ENCODE results near the gene BCAS4. TPM values are rescaled to one million over a fixed set of nuclear protein-coding genes. Genes with fewer than 3 reads are reported as not detected.
"Not testable (repeated sequence)": the region's sequence is repeated elsewhere in the genome, so short reads cannot be mapped to it uniquely, and the experiment has no call there.

Gene BCAS4
- total RNA-seq, 8 experiments from 2014 or later: 2.4 to 20.3 (median 12.0) TPM

DNA sequence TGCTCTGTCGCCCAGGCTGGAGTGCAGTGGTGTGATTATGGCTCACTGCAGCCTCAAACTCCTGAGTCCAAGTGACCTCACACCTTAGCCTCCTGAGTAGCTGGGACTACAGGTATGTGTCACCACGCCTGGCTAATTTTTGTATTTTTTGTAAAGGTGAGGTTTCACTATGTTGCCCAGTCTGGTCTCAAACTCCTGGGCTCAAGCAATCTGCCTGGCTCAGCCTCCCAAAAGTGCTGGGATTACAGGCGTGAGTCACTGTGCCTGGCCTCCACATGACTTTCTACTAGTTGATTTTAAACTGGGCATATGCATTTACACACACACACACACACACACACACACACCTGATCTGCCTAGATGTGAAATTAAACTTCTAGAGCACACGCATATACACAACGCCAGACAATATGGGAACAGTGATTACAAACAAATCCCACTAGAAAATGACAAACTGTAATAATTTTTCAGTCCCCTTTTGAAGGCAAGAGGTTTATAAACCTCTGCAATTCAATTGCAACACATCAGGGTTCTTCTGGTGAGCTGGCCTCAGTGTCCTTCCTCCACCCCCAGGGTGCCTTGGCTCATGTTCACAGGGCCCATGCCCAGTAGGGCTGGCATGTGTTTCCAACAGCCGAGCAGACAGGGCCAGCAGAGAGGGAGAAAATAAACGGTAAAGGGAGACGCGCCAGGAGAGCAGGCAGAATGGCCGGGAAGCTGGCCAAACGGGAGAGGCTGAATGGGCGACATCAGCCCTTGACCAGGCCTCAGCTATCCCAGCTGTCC, 32.2 kb upstream of the BCAS4 start:
- ATAC-seq (replicated peaks in 6 of 8): peak in 4 of 8 experiments; percentile 14 to 61 (median 33)
- WGBS, 10 experiments: 17 to 100% (median 87%) methylated on average over 1 to 9 of the region's 12 CpGs; no CpG with 5 or more reads in 3 of the 10 experiments

GRCh38 chr20:50763550-50764458, 31.1 kb upstream of the BCAS4 start:
- in situ Hi-C loops (cut with MboI; ENCODE audit: low pct_unique_long_range_greater_than_20kb in 2 of 9, low sequenced_read_pairs in 9 of 9, unreplicated experiment in 9 of 9); H3K27ac ChIP-seq; ATAC-seq (replicated peaks in 6 of 8); H3K4me3 ChIP-seq: not testable (repeated sequence)
- H3K4me1 ChIP-seq (replicated peaks in 1 of 2): peaks cover 9 to 18% of the 10 kb centered on the region in 2 donors
- whole genome bisulfite sequencing, 10 experiments: 71 to 100% (median 91%) methylated on average over 1 to 10 of the region's 20 CpGs; no CpG with 5 or more reads in 2 of the 10 experiments

More for the DNA sequence above, 32.2 kb upstream of the BCAS4 start:
- Histone ChIP-seq H3K4me3 (no peak overlapping the region), H3K27ac (no peak overlapping the region), H3K4me1 (replicated peaks in 1 of 2) (peaks cover 9 to 18% of the 10 kb centered on the region in 2 donors)
- in situ Hi-C loops (cut with MboI; ENCODE audit: low pct_unique_long_range_greater_than_20kb in 2 of 9, low sequenced_read_pairs in 9 of 9, unreplicated experiment in 9 of 9): no loop called here

DNA sequence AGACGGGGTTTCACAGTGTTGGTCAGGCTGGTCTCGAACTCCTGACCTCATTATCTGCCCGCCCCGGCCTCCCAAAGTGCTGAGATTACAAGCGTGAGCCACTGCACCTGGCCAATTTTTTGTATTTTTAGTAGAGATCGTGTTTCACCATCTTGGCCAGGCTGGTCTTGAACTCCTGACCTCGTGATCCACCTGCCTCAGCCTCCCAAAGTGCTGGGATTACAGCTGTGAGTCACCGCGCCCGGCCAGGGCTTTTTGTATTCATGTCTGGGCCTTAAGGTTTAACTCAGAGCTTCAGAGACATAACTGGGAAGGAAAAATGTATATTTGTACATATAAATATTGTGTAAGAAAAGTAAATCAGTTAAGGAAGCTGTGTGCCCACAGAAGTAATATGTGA, 29.6 kb upstream of the BCAS4 start:
- in situ Hi-C loops (cut with MboI; ENCODE audit: low pct_unique_long_range_greater_than_20kb in 2 of 9, low sequenced_read_pairs in 9 of 9, unreplicated experiment in 9 of 9); H3K4me3 ChIP-seq; H3K27ac ChIP-seq: not testable (repeated sequence)
- peak in 1 of 8 experiments; percentile 45 for ATAC-seq (replicated peaks in 6 of 8)
- 65 to 96% (median 73%) methylated on average over 3 to 6 of the region's 10 CpGs; no CpG with 5 or more reads in 3 of the 10 experiments for WGBS, 10 experiments
- peaks cover 9 to 18% of the 10 kb centered on the region in 2 donors for H3K4me1 ChIP-seq (replicated peaks in 1 of 2)

GRCh38 chr20:50765674-50766073, 29.2 kb upstream of the BCAS4 start:
- Histone ChIP-seq H3K27ac (no peak overlapping the region), H3K4me3 (no peak overlapping the region), H3K4me1 (replicated peaks in 1 of 2) (peaks cover 9 to 18% of the 10 kb centered on the region in 2 donors)
- in situ Hi-C loops (cut with MboI; ENCODE audit: low pct_unique_long_range_greater_than_20kb in 2 of 9, low sequenced_read_pairs in 9 of 9, unreplicated experiment in 9 of 9): no loop called here
- peak in 1 of 8 experiments; percentile 42 for ATAC-seq (replicated peaks in 6 of 8)
- 14 to 94% (median 65%) methylated on average over 2 to 3 of the region's 3 CpGs for WGBS, 10 experiments

- H3K4me1 ChIP-seq (replicated peaks in 1 of 2): peaks cover 8 to 12% of the 10 kb centered on the region in 2 donors
- in situ Hi-C loops (cut with MboI; ENCODE audit: low pct_unique_long_range_greater_than_20kb in 2 of 9, low sequenced_read_pairs in 9 of 9, unreplicated experiment in 9 of 9); H3K27ac ChIP-seq; H3K4me3 ChIP-seq: not testable (repeated sequence)
- WGBS, 10 experiments: 39 to 80% (median 50%) methylated on average over 1 to 5 of the region's 10 CpGs; no CpG with 5 or more reads in 3 of the 10 experiments
- ATAC-seq (replicated peaks in 6 of 8): peak in 5 of 8 experiments; percentile 11 to 79 (median 32)
These were observed 27.7 kb upstream of the BCAS4 start for GRCh38 chr20:50766955-50767809.

DNA sequence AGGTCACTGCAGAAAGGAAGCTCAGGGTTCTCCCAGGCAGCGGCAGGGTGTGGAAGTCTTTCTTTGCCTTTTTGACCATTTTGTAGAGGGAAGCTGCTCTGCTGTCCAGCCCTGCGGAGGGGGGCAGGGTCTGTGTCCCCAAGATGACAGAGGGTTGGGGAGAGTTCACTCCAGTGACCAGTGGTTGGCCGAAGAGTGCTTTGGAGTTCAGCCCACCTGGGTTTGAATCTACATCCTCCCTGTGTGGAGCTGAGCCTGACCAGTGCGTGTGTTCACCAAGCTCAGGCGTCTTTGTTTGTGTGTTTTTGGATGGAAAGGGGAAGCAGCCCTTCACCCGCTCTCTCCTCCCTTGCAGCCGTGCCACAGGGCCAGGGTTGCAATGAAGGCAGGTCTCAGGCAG, 25.9 kb upstream of the BCAS4 start:
- in situ Hi-C loops (cut with MboI; ENCODE audit: low pct_unique_long_range_greater_than_20kb in 2 of 9, low sequenced_read_pairs in 9 of 9, unreplicated experiment in 9 of 9); ATAC-seq (replicated peaks in 6 of 8): not testable (repeated sequence)
- WGBS, 10 experiments: no CpG with 5 or more reads among the region's 7 CpGs

DNA sequence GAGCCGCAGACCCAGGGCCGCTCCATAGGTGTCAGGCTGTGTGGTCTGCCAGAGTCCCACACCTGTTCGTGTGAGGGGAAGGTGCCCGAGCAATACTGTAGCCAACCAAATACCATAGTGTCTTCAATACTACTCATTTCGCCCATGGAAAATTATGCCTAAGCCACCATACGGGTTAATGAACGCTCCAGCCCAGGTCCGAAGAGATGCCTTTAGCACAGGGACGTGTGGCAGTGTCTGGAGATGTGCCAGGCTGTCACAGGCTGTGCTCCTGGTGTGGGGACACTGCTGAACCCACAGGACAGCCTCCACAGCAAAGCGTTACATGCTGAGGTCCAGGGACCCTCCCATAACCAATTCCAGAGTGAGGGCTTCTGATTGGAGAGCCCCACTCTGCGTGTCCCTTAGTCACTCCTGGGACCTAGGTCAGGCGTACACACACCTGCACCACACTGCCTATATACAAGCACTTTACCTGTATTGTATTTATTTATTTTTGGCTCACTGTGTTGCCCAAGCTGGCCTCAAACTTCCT, 25.2 kb upstream of the BCAS4 start:
- no CpG with 5 or more reads among the region's 12 CpGs for WGBS, 10 experiments
- H3K27ac ChIP-seq; ATAC-seq (replicated peaks in 6 of 8); in situ Hi-C loops (cut with MboI; ENCODE audit: low pct_unique_long_range_greater_than_20kb in 2 of 9, low sequenced_read_pairs in 9 of 9, unreplicated experiment in 9 of 9); H3K4me3 ChIP-seq: not testable (repeated sequence)
- H3K4me1 ChIP-seq (replicated peaks in 1 of 2): peaks cover 8 to 12% of the 10 kb centered on the region in 2 donors

More for the DNA sequence above, 25.9 kb upstream of the BCAS4 start:
- H3K4me1 ChIP-seq (replicated peaks in 1 of 2): peaks cover 8 to 12% of the 10 kb centered on the region in 2 donors
- H3K4me3 ChIP-seq, H3K27ac ChIP-seq: not testable (repeated sequence)

- peak; percentile 41 to 91 (median 75) for ATAC-seq (replicated peaks in 6 of 8)
- H3K4me3 ChIP-seq; in situ Hi-C loops (cut with MboI; ENCODE audit: low pct_unique_long_range_greater_than_20kb in 2 of 9, low sequenced_read_pairs in 9 of 9, unreplicated experiment in 9 of 9); H3K27ac ChIP-seq: not testable (repeated sequence)
- WGBS, 10 experiments: no CpG with 5 or more reads among the region's 8 CpGs
- H3K4me1 ChIP-seq (replicated peaks in 1 of 2): peaks cover 8 to 12% of the 10 kb centered on the region in 2 donors
These were observed 23.3 kb upstream of the BCAS4 start for GRCh38 chr20:50771419-50772080.

DNA sequence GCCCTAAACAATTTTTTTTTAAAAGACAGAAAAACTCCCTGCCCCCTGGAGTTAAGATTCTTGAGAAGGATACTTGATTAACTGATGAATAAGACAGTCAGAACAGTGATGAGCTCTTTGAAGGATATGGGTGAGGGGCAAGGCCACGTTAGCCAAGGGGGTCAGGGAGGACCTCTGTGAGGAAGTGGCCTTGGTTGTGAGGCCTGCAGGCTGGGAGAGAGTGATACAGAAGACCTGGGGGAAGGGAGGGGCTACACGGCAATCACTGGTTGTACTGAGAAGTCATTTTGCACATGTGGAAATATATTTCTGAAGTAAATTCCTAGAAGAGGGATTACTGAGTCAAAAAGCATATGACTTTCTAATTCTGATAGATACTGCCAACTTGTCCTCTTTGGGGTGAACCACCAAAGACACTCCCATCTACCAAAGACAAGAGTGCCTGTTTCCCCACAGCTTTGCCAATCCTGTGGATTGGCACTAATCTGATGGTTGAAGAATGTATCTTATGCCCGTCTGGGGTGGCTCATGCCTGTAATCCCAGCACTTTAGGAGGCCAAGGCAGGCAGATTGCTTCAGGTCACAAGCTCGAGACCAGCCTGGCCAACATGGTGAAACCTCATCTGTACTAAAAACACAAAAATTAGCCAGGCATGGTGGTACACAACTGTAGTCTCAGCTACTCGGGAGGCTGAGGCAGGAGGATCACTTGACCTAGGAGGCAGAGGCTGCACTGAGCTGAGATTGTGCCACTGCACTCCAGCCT, 22.3 kb upstream of the BCAS4 start:
- H3K27ac ChIP-seq: no peak overlapping the region
- peaks cover 3 to 6% of the 10 kb centered on the region in 2 donors for H3K4me1 ChIP-seq (replicated peaks in 1 of 2)
- 40 to 100% (median 87%) methylated on average over 1 to 4 of the region's 5 CpGs; no CpG with 5 or more reads in 2 of the 10 experiments for WGBS, 10 experiments
- peak in 3 of 8 experiments; percentile 36 to 73 (median 42) for ATAC-seq (replicated peaks in 6 of 8)
- no peak overlapping the region for H3K4me3 ChIP-seq
- in situ Hi-C loops (cut with MboI; ENCODE audit: low pct_unique_long_range_greater_than_20kb in 2 of 9, low sequenced_read_pairs in 9 of 9, unreplicated experiment in 9 of 9): no loop called here

DNA sequence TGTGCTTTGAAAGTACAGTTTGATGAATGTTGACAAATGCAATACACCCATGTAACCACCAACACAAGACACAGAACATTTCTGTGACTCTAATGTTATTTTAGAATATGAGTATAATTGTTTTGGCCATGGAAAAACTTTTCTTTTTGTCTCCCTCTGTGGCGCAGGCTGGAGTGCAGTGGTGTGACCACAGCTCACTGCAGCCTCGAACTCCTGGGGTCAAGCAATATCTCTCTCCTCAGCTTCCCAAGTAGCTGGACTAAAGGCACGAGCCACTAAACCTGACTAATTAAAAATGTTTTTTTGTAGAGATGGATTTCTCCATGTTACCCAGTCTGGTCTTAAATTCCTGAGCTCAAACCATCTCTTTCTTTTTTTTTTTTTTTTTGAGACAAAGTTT, 20.3 kb upstream of the BCAS4 start:
- Histone ChIP-seq H3K27ac (no peak overlapping the region), H3K4me1 (replicated peaks in 1 of 2) (peaks cover 3 to 6% of the 10 kb centered on the region in 2 donors), H3K4me3 (no peak overlapping the region)
- ATAC-seq (replicated peaks in 6 of 8): no peak
- 48 to 100% (median 90%) methylated on average over 1 to 3 of the region's 3 CpGs; no CpG with 5 or more reads in 2 of the 10 experiments for WGBS, 10 experiments
- in situ Hi-C loops (cut with MboI; ENCODE audit: low pct_unique_long_range_greater_than_20kb in 2 of 9, low sequenced_read_pairs in 9 of 9, unreplicated experiment in 9 of 9): no loop called here
